Subcutaneous adipose tissue (tissue), 4 donors: ENCODE measurements around the gene KMT5B. TPM values are rescaled to one million over a fixed set of nuclear protein-coding genes. Genes with fewer than 3 reads are reported as not detected.

ENCODE experiments used
- total RNA-seq, 4 donors: library from RNA; depleted of rRNA; stranded (reverse); fragments of >200 nt; gene quantifications; one replicate each; pipeline ENCODE4 v1.1.0, GENCODE V29; 2016
- TF ChIP-seq, protein P1 (sequence below): fragments of 450-650 bp; IDR thresholded peaks from one replicate; pipeline ENCODE4 v1.5.1; 2016; ENCODE audit warnings: low read depth, mild to moderate bottlenecking, control low read depth, antibody characterized with exemption, moderate library complexity

Gene KMT5B
- total RNA-seq, 4 donors from 2014 or later: 30.6 to 42.8 (median 37.9) TPM

DNA sequence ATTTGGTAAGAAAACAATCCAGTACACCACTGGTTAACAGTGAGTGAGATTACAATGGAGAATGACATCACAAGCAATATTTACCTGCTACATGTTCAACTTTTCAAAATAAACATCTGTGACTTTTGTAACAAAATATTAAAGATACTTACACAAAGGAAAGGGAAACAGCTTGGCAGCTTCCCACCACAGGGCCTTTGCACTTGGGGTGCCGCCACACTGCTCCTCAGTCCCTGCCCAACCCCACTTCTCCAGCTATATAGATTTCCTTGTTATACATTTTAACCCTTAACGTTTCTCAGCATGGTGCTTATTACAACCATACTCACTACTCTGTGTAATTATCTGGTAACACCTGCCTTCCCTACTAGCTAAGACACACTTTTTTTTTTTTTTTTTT is 10.9 kb downstream of the KMT5B start:
- TF ChIP-seq, protein P1, sequence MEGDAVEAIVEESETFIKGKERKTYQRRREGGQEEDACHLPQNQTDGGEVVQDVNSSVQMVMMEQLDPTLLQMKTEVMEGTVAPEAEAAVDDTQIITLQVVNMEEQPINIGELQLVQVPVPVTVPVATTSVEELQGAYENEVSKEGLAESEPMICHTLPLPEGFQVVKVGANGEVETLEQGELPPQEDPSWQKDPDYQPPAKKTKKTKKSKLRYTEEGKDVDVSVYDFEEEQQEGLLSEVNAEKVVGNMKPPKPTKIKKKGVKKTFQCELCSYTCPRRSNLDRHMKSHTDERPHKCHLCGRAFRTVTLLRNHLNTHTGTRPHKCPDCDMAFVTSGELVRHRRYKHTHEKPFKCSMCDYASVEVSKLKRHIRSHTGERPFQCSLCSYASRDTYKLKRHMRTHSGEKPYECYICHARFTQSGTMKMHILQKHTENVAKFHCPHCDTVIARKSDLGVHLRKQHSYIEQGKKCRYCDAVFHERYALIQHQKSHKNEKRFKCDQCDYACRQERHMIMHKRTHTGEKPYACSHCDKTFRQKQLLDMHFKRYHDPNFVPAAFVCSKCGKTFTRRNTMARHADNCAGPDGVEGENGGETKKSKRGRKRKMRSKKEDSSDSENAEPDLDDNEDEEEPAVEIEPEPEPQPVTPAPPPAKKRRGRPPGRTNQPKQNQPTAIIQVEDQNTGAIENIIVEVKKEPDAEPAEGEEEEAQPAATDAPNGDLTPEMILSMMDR: no peak

GRCh38 chr11:68201492-68201891 is 11.6 kb downstream of the KMT5B start:
- TF ChIP-seq, protein P1: no peak

- TF ChIP-seq, protein P1: no peak
Measured at GRCh38 chr11:68200639-68201038, 12.5 kb downstream of the KMT5B start.

DNA sequence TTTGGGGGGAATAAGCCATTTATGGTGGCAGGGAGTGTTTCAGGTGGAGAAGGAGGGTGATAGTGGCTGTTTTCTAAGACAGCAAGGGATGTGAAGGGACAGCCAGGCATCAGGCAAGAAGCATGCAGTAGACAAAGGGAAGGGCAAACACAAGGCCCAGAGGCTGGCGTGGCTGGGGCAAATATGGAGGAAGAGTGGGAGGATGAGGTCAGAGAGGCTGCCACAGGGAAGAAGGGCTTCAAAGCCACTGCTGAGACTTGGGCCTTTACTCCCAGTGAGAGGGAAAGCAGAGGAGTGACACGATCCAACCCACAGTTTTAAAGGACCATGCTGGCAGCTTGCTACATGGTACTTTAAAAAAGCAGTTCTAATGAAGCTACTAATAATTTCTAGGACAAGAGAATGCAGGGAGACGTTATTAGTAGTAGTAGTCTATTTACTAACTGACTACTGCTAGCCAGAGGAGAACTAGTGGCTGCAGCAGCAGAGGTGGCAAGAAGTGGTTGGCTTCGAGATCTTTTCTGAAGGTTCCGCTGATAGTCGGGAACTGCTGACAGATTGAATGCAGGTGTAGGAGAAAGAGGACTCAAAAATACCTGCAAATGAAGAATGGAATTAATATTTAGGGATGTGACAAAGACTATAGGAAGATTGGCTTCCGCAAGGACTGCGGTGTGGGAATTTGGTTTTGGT is 13.7 kb downstream of the KMT5B start:
- TF ChIP-seq, protein P1: no peak

- TF ChIP-seq, protein P1: no peak
Measured at GRCh38 chr11:68196219-68196618, 16.9 kb downstream of the KMT5B start.

DNA sequence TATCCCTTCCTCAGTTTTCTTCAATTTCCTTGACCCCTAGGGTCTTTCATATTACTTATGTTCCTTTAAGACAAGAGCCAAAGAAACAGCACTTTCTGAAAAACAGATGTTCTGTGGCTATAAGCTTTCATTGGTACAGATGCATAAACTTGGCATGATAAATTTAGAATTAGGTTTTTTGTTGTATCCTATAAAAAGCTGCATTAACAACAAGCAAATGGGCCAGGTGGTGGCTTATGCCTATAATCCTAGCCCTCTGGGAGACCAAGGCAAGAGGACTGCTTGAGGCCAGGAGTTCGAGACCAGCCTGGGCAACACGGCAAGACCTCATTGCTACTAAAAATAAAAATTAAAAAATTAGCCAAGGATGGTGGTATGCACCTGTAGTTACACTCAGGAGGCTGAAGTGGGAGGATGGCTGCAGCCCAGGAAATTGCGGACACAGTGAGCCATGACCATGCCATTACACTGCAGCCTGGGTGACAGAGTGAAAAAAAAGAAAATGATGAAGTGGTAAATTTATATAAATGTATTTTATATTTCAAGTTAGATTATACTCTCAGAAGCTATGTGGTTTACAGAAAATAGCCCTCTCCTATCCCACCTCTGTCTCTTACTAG is 18.3 kb downstream of the KMT5B start:
- TF ChIP-seq, protein P1: no peak

- TF ChIP-seq, protein P1: no peak
Measured at GRCh38 chr11:68193018-68193417, 20.1 kb downstream of the KMT5B start.
